Tibial nerve (tissue), 4 donors: ENCODE data around the gene TAOK3.

Experiments used
- CTCF ChIP-seq, 5 experiments: fragments of 200-600 bp in 3 of 5; fragments of 450-650 bp in 2 of 5; sonication (generic) in 3 of 5; IDR thresholded peaks; one replicate each; pipeline ENCODE4 v1.5.1; 2016 to 2019; ENCODE audit warnings: antibody characterized with exemption in 5 of 5, mild to moderate bottlenecking in 3 of 5, moderate library complexity in 2 of 5
- EP300 ChIP-seq, 2 donors: sonication (generic); formaldehyde crosslinking; IDR thresholded peaks; one replicate each; pipeline ENCODE4 v1.6.1; 2017; ENCODE audit warnings: antibody characterized with exemption in 2 of 2, mild to moderate bottlenecking in 1 of 2
- POLR2A ChIP-seq, 2 donors: fragments of 450-650 bp; IDR thresholded peaks; one replicate each; pipeline ENCODE4 v1.6.1; 2017; ENCODE audit warnings: antibody characterized with exemption in 2 of 2, mild to moderate bottlenecking in 2 of 2, moderate library complexity in 2 of 2

- no peak for TF ChIP-seq CTCF (IDR thresholded peaks at IDR 0.05)
- no peak for TF ChIP-seq POLR2A (IDR thresholded peaks at IDR 0.05)
- TF ChIP-seq EP300 (IDR thresholded peaks at IDR 0.05) = no peak
Observed at GRCh38 chr12:118311666-118312065, 61.0 kb downstream of the TAOK3 start.
